GM19351 (cell line): Measurements from ENCODE around the gene SRGAP2C.
"Not testable (repeated sequence)": the region's sequence is repeated elsewhere in the genome, so short reads cannot be mapped to it uniquely, and the experiment has no call there.

Experiments used
- ATAC-seq: cut with Tn5 transposase; IDR thresholded peaks from one replicate; pipeline ENCODE4 v1.9.1; 2021; ENCODE audit warnings: mild to moderate bottlenecking, moderate library complexity; ENCODE audit not compliant: unreplicated experiment

Gene SRGAP2C

GRCh38 chr1:121368910-121369309, 184.1 kb downstream of the SRGAP2C start:
- not testable (repeated sequence) for ATAC-seq

GRCh38 chr1:121369959-121370358, 185.2 kb downstream of the SRGAP2C start:
- not testable (repeated sequence) for ATAC-seq

GRCh38 chr1:121374851-121375367, 190.1 kb downstream of the SRGAP2C start:
- not testable (repeated sequence) for ATAC-seq

- ATAC-seq, result not testable (repeated sequence)
Measured at GRCh38 chr1:121376986-121377385, 192.2 kb downstream of the SRGAP2C start.

GRCh38 chr1:121378757-121379156, 194.0 kb downstream of the SRGAP2C start:
- ATAC-seq, result not testable (repeated sequence)

- not testable (repeated sequence) for ATAC-seq
Measured at GRCh38 chr1:121384754-121385153, 200.0 kb downstream of the SRGAP2C start.

GRCh38 chr1:121385162-121385561, 200.4 kb downstream of the SRGAP2C start:
- not testable (repeated sequence) for ATAC-seq

- ATAC-seq, result not testable (repeated sequence)
Measured at GRCh38 chr1:121385563-121386288, 201.0 kb downstream of the SRGAP2C start.

- not testable (repeated sequence) for ATAC-seq
Measured at GRCh38 chr1:121386319-121386948, 201.7 kb downstream of the SRGAP2C start.

GRCh38 chr1:121389895-121390560, 205.3 kb downstream of the SRGAP2C start:
- ATAC-seq, result not testable (repeated sequence)

- ATAC-seq, result not testable (repeated sequence)
Measured at GRCh38 chr1:121392130-121392529, 207.4 kb downstream of the SRGAP2C start.

GRCh38 chr1:121395718-121396201, 211.0 kb downstream of the SRGAP2C start:
- not testable (repeated sequence) for ATAC-seq

GRCh38 chr1:121396335-121397081, 211.7 kb downstream of the SRGAP2C start:
- not testable (repeated sequence) for ATAC-seq

- not testable (repeated sequence) for ATAC-seq
Measured at GRCh38 chr1:121397101-121397500, 212.3 kb downstream of the SRGAP2C start.

- not testable (repeated sequence) for ATAC-seq
Measured at GRCh38 chr1:121399193-121399592, 214.4 kb downstream of the SRGAP2C start.

GRCh38 chr1:121400108-121400507, 215.3 kb downstream of the SRGAP2C start:
- ATAC-seq, result not testable (repeated sequence)

GRCh38 chr1:121400541-121401310, 216.0 kb downstream of the SRGAP2C start:
- ATAC-seq, result not testable (repeated sequence)

- ATAC-seq, result not testable (repeated sequence)
Measured at GRCh38 chr1:121401375-121401955, 216.7 kb downstream of the SRGAP2C start.

GRCh38 chr1:121403254-121403653, 218.5 kb downstream of the SRGAP2C start:
- not testable (repeated sequence) for ATAC-seq
